Activated B cell treated with CpG ODN at 0.5 μM for 24 hours (primary cell): ENCODE measurements around the gene TSPO. TPM values are rescaled to one million over a fixed set of nuclear protein-coding genes. Genes with fewer than 3 reads are reported as not detected.

Source experiments
- ATAC-seq: fragments of 200-7000 bp; cut with Tn5 transposase; one replicate; pipeline ENCODE4 v1.10.0; 2021; ENCODE audit warnings: low read depth, mild to moderate bottlenecking, moderate library complexity
- CTCF ChIA-PET: fragments of 350-600 bp; sonication (Branson Sonifier 250); formaldehyde crosslinking; loops from one replicate; lab custom pipeline; 2021; ENCODE audit warnings: antibody characterized with exemption; lab: Charles Lee
- POLR2A ChIA-PET: fragments of 350-600 bp; sonication (Branson Sonifier 250); formaldehyde crosslinking; loops from one replicate; lab custom pipeline; 2021; ENCODE audit warnings: antibody characterized with exemption; lab: Charles Lee
- DNase-seq: peaks from one replicate; pipeline ENCODE4 v3.0.0; 2022
- H3K27ac Mint-ChIP-seq: one replicate; pipeline ENCODE4 v1.8.0; 2020; ENCODE audit warnings: mixed read lengths
- H3K27me3 Mint-ChIP-seq: one replicate; pipeline ENCODE4 v1.8.0; 2021; ENCODE audit warnings: mixed read lengths
- H3K36me3 Mint-ChIP-seq: one replicate; pipeline ENCODE4 v1.8.0; 2021; ENCODE audit warnings: low read depth, mixed read lengths
- H3K4me1 Mint-ChIP-seq: one replicate; pipeline ENCODE4 v1.8.0; 2021; ENCODE audit warnings: mixed read lengths
- H3K4me3 Mint-ChIP-seq: one replicate; pipeline ENCODE4 v1.8.0; 2020; ENCODE audit warnings: mild to moderate bottlenecking, mixed read lengths
- H3K9me3 Mint-ChIP-seq: one replicate; pipeline ENCODE4 v1.8.0; 2020; ENCODE audit warnings: mixed read lengths
- CTCF ChIP-seq: fragments of 200-600 bp; IDR thresholded peaks from one replicate; pipeline ENCODE4 v1.8.0; 2022; ENCODE audit warnings: antibody characterized with exemption, mild to moderate bottlenecking
- intact Hi-C: fragments of 100-400 bp; cut with micrococcal nuclease; formaldehyde crosslinking; loops from one replicate; pipeline ENCODE4 v1.15.1; 2024
- total RNA-seq: library from RNA; stranded (reverse); gene quantifications from 2 replicates; pipeline ENCODE4 v1.2.3, GENCODE V29; 2022

TSPO gene
- total RNA-seq, 1 donor from 2014 or later: 40.9 TPM

DNA sequence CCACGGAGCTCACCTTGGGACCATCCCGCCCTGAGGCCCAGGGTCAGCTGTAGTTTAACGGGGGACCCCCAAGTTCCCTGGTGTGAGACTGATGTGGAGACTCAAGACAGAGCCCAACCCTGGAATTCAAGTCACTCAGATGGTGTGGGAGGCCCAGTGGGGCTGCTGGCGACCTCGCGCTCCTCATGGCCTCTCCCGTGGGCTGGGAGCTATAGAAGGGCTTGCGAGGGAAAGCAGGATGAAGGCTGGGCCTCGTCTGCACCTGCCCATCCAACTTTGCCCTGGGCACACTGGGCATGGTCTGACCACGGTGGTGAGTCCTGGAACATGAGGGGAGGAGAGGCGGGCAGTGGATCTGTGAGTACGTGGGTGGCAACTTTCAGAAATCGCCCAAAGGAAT lies 49.2 kb downstream of the TSPO start:
- Mint-ChIP-seq H3K4me1 (no peaks in the 10 kb centered on the region), H3K9me3 (no peaks in the 10 kb centered on the region), H3K4me3 (no peak overlapping the region), H3K27me3 (peaks cover 16% of the 10 kb centered on the region), H3K27ac (no peak overlapping the region), H3K36me3 (no peaks in the 10 kb centered on the region)
- no peak for TF ChIP-seq CTCF
- DNase-seq (no peak), ATAC-seq (no peak)
- CTCF ChIA-PET: no interaction called here
- POLR2A ChIA-PET: interaction anchor here (1.4 kb wide), 1 partner anchor 12 kb away, joined by 3 read pairs; no protein-coding TSS in a partner anchor
- intact Hi-C loops: no loop called here

DNA sequence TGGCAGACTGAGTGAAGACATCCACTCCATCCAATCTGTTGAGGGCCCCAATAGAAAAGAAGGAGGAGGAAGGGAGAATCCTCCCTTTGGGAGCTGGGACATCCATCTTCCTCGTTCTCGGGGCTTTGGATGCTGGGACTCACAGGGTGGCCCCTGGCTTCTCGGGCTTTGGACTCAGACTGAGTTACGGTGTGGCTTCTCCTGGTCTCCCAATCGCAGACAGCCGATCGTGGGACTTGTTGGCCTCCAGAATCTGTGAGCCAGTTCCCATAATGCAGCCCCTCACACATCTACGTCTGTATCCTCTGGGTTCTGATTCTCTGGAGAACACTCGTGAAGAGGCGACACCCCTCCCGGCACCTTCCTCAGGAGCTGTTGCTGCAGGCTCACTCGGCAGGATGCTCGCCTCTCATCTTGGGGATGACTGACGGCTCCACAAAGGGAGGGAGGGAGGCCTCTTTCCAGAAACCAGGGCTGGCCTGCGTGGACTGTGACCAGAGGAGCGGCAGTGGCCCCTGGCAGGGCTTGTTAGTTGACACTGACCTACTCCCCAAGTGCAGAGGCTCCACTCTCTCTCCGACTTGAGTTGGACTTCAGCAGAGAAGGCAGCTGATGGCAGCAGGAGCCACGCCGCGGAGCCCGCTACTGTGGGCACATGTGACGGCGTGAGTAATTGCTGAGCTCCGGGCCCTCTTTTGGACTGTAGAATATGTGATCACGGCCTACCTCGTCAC lies 50.3 kb downstream of the TSPO start:
- POLR2A ChIA-PET: no interaction called here
- Mint-ChIP-seq H3K4me1 (peaks cover 4% of the 10 kb centered on the region), H3K4me3 (no peak overlapping the region)

GRCh38 chr22:43202326-43202725 lies 51.0 kb downstream of the TSPO start:
- Mint-ChIP-seq H3K4me3 (no peak overlapping the region), H3K36me3 (no peaks in the 10 kb centered on the region), H3K9me3 (no peaks in the 10 kb centered on the region), H3K27ac (no peak overlapping the region), H3K27me3 (peaks cover 11% of the 10 kb centered on the region), H3K4me1 (peaks cover 4% of the 10 kb centered on the region)
- CTCF ChIA-PET: no interaction called here
- intact Hi-C loops: no loop called here
- DNase-seq (no peak), ATAC-seq (no peak)
- POLR2A ChIA-PET: interaction anchor here (0.5 kb wide), 1 partner anchor 55 kb away, joined by 8 read pairs; no protein-coding TSS in a partner anchor
- no peak for TF ChIP-seq CTCF

More for the DNA sequence above, 50.3 kb downstream of the TSPO start:
- DNase-seq (no peak), ATAC-seq (no peak)
- intact Hi-C loops: no loop called here
- H3K9me3 Mint-ChIP-seq: no peaks in the 10 kb centered on the region
- H3K36me3 Mint-ChIP-seq: no peaks in the 10 kb centered on the region
- no peak overlapping the region for H3K27ac Mint-ChIP-seq
- TF ChIP-seq CTCF: no peak
- CTCF ChIA-PET: no interaction called here
- H3K27me3 Mint-ChIP-seq: peaks cover 16% of the 10 kb centered on the region

DNA sequence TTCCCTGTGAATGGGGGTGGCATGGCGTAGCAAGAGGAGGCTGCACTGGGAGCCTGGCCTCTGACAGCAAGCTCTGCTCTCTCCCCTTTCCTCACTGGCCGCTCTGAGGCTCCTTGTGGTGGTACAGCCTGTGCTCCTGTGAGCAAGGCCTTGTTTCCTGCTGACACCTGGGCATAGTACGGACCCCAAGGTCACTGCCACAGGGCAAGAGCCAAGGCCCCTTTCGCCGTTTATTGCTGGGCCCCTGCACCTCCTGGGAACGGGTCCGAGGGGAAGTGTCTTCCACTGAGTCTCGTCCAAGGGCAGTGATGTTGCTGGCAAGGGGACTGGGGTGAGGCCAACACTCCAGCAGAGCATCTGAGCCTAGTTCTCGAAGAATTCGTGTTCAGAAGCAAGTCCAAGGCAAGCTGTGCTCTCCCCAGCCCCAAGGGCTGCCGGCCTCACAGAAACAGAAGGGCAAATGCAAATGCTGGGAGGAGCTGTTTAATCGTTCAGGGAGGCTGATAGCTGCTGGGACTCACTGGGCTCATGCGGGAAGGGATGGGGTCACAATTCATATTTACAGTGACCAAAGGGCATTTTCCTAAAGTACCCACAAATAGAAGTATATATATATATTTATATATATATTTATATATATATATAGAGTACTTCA lies 51.5 kb downstream of the TSPO start:
- Mint-ChIP-seq H3K9me3 (no peaks in the 10 kb centered on the region), H3K4me3 (no peak overlapping the region), H3K36me3 (no peaks in the 10 kb centered on the region), H3K27ac (no peak overlapping the region), H3K27me3 (peaks cover 11% of the 10 kb centered on the region), H3K4me1 (peaks cover 4% of the 10 kb centered on the region)
- CTCF ChIA-PET: no interaction called here
- no peak for TF ChIP-seq CTCF
- DNase-seq (no peak), ATAC-seq (no peak)
- intact Hi-C loops: no loop called here
- POLR2A ChIA-PET: interaction anchor here (0.5 kb wide), 1 partner anchor 56 kb away, joined by 8 read pairs; no protein-coding TSS in a partner anchor

- no peaks in the 10 kb centered on the region for H3K36me3 Mint-ChIP-seq
- H3K4me3 Mint-ChIP-seq: no peak overlapping the region
- ChIA-PET POLR2A (no interaction called here), CTCF (no interaction called here)
- no peak overlapping the region for H3K27ac Mint-ChIP-seq
- no peak for DNase-seq
- peaks cover 4% of the 10 kb centered on the region for H3K4me1 Mint-ChIP-seq
- ATAC-seq: no peak
- no peak for TF ChIP-seq CTCF
- peaks cover 13% of the 10 kb centered on the region for H3K27me3 Mint-ChIP-seq
- no peaks in the 10 kb centered on the region for H3K9me3 Mint-ChIP-seq
- intact Hi-C loops: no loop called here
Observed at GRCh38 chr22:43203471-43203981, 52.2 kb downstream of the TSPO start.
